ENCODE data around the gene RALGPS1. TPM values are rescaled to one million over a fixed set of nuclear protein-coding genes. Genes with fewer than 3 reads are reported as not detected.

RALGPS1 gene
- total RNA-seq, 4 donors from 2014 or later = 3.3 to 9.8 (median 6.7) TPM

GRCh38 chr9:127172066-127172707, 257.6 kb downstream of the RALGPS1 start:
- H3K36me3 ChIP-seq = peaks cover 0 to 10% (median 0%) of the 10 kb centered on the region in 3 donors
- H3K4me1 ChIP-seq = no peaks in the 10 kb centered on the region
- no peak overlapping the region for H3K27ac ChIP-seq
- H3K9me3 ChIP-seq = no peaks in the 10 kb centered on the region
- H3K4me3 ChIP-seq = no peak overlapping the region
- no peak for TF ChIP-seq EP300 (IDR thresholded peaks at IDR 0.05)
- no peak for TF ChIP-seq CTCF (IDR thresholded peaks at IDR 0.05)
- TF ChIP-seq POLR2A (IDR thresholded peaks at IDR 0.05) = no peak
- 65 to 74% methylated on average over 12 of the region's 12 CpGs for WGBS, 2 donors
- no peaks in the 10 kb centered on the region for H3K27me3 ChIP-seq
- no peak for DNase-seq (ENCODE audit: low spot score in 2 of 2)

- no peaks in the 10 kb centered on the region for H3K9me3 ChIP-seq
- H3K27me3 ChIP-seq = no peaks in the 10 kb centered on the region
- no peak overlapping the region for H3K27ac ChIP-seq
- no peak for DNase-seq (ENCODE audit: low spot score in 2 of 2)
- H3K36me3 ChIP-seq = peaks cover 0 to 6% (median 0%) of the 10 kb centered on the region in 3 donors
- WGBS, 2 donors = 86 to 87% methylated on average over 4 of the region's 4 CpGs
- H3K4me3 ChIP-seq = no peak overlapping the region
- no peak for TF ChIP-seq EP300 (IDR thresholded peaks at IDR 0.05)
- TF ChIP-seq CTCF (IDR thresholded peaks at IDR 0.05) = no peak
- no peak for TF ChIP-seq POLR2A (IDR thresholded peaks at IDR 0.05)
- no peaks in the 10 kb centered on the region for H3K4me1 ChIP-seq
These were observed 258.5 kb downstream of the RALGPS1 start for GRCh38 chr9:127173063-127173462.

GRCh38 chr9:127174386-127175318, 260.1 kb downstream of the RALGPS1 start:
- TF ChIP-seq EP300 (IDR thresholded peaks at IDR 0.05) = no peak
- no peak for TF ChIP-seq POLR2A (IDR thresholded peaks at IDR 0.05)
- Histone ChIP-seq H3K27ac (peak overlapping the region in 1 of 4 donors; percentile 33), H3K4me1 (peaks cover 0 to 11% (median 3%) of the 10 kb centered on the region in 4 donors), H3K4me3 (no peak overlapping the region), H3K9me3 (no peaks in the 10 kb centered on the region), H3K27me3 (no peaks in the 10 kb centered on the region), H3K36me3 (peaks cover 0 to 6% (median 0%) of the 10 kb centered on the region in 3 donors)
- DNase-seq (ENCODE audit: low spot score in 2 of 2) = no peak
- 90 to 93% methylated on average over 10 to 12 of the region's 12 CpGs for WGBS, 2 donors

DNA sequence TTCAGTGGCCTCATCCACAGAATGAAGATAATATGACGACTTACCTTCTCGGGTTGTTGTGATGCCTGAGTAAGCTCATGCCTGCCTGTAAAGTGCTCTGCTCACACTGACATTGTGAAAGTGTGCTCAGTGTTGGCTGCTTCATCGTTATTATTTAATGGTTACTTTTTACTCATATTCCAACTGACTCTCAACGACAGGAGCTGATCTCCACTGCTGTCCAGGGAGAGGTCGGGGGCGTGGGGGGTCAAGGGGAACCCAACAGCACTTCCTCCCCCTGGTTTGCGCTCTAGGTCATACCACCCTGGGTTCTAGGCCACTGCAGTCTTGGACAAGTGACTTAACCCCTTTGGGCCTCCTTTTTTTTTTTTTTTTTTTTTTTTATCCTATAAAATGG, 260.7 kb downstream of the RALGPS1 start:
- H3K9me3 ChIP-seq = no peaks in the 10 kb centered on the region
- H3K4me1 ChIP-seq = peaks cover 0 to 18% (median 3%) of the 10 kb centered on the region in 4 donors
- DNase-seq (ENCODE audit: low spot score in 2 of 2) = no peak
- 85 to 88% methylated on average over 7 of the region's 7 CpGs for WGBS, 2 donors
- no peak overlapping the region for H3K4me3 ChIP-seq
- TF ChIP-seq POLR2A (IDR thresholded peaks at IDR 0.05) (no peak), EP300 (IDR thresholded peaks at IDR 0.05) (no peak), CTCF (IDR thresholded peaks at IDR 0.05) (no peak)
- peaks cover 0 to 6% (median 0%) of the 10 kb centered on the region in 3 donors for H3K36me3 ChIP-seq
- H3K27ac ChIP-seq = peak overlapping the region in 1 of 4 donors; percentile 33
- H3K27me3 ChIP-seq = no peaks in the 10 kb centered on the region

GRCh38 chr9:127175764-127176163, 261.2 kb downstream of the RALGPS1 start:
- 78 to 81% methylated on average over 6 of the region's 6 CpGs for WGBS, 2 donors
- peaks cover 0 to 6% (median 0%) of the 10 kb centered on the region in 3 donors for H3K36me3 ChIP-seq
- TF ChIP-seq EP300 (IDR thresholded peaks at IDR 0.05) (no peak), POLR2A (IDR thresholded peaks at IDR 0.05) (no peak), CTCF (IDR thresholded peaks at IDR 0.05) (no peak)
- peak overlapping the region in 1 of 4 donors; percentile 2 for H3K27ac ChIP-seq
- H3K4me1 ChIP-seq = peaks cover 0 to 18% (median 3%) of the 10 kb centered on the region in 4 donors
- H3K9me3 ChIP-seq = no peaks in the 10 kb centered on the region
- no peaks in the 10 kb centered on the region for H3K27me3 ChIP-seq
- no peak overlapping the region for H3K4me3 ChIP-seq
- DNase-seq (ENCODE audit: low spot score in 2 of 2) = no peak

Data from tibial nerve (tissue), 4 donors.